ENCODE measurements around the gene RMND5B. TPM values are rescaled to one million over a fixed set of nuclear protein-coding genes. Genes with fewer than 3 reads are reported as not detected.

Gene RMND5B
- total RNA-seq, 1 experiment from 2014 or later = 24.1 TPM

GRCh38 chr5:178130576-178131445 is at the start of gene RMND5B (continued):
- TF ChIP-seq, protein P1, sequence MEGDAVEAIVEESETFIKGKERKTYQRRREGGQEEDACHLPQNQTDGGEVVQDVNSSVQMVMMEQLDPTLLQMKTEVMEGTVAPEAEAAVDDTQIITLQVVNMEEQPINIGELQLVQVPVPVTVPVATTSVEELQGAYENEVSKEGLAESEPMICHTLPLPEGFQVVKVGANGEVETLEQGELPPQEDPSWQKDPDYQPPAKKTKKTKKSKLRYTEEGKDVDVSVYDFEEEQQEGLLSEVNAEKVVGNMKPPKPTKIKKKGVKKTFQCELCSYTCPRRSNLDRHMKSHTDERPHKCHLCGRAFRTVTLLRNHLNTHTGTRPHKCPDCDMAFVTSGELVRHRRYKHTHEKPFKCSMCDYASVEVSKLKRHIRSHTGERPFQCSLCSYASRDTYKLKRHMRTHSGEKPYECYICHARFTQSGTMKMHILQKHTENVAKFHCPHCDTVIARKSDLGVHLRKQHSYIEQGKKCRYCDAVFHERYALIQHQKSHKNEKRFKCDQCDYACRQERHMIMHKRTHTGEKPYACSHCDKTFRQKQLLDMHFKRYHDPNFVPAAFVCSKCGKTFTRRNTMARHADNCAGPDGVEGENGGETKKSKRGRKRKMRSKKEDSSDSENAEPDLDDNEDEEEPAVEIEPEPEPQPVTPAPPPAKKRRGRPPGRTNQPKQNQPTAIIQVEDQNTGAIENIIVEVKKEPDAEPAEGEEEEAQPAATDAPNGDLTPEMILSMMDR (IDR thresholded peaks at IDR 0.05 in 2 of 3, conservative IDR thresholded peaks at IDR 0.05 in 1 of 3; ENCODE audit: borderline replicate concordance in 1 of 3, insufficient read depth in 1 of 3, low read depth in 2 of 3, low read length in 2 of 3) = no peak
- no peak; the same call in 1 of the 2 replicates for TF ChIP-seq SIN3A (IDR thresholded peaks at IDR 0.05; ENCODE audit: low read depth)
- no peak for TF ChIP-seq EZH2phosphoT487 (IDR thresholded peaks at IDR 0.05; ENCODE audit: borderline replicate concordance)
- no peak for TF ChIP-seq EGR1 (IDR thresholded peaks at IDR 0.05; ENCODE audit: low read depth)
- TF ChIP-seq POLR2AphosphoS5 (IDR thresholded peaks at IDR 0.05; ENCODE audit: low read depth, low read length) = peak; percentile 86
- no peak for TF ChIP-seq CBX3 (IDR thresholded peaks at IDR 0.05; ENCODE audit: low read depth)
- TF ChIP-seq FOSL1 (IDR thresholded peaks at IDR 0.05; ENCODE audit: low read depth) = no peak
- TF ChIP-seq JUND (IDR thresholded peaks at IDR 0.05) = peak; percentile 22; the same call in 1 of the 2 replicates
- TF ChIP-seq SP1 (IDR thresholded peaks at IDR 0.05; ENCODE audit: low read depth) = peak; percentile 57

DNA sequence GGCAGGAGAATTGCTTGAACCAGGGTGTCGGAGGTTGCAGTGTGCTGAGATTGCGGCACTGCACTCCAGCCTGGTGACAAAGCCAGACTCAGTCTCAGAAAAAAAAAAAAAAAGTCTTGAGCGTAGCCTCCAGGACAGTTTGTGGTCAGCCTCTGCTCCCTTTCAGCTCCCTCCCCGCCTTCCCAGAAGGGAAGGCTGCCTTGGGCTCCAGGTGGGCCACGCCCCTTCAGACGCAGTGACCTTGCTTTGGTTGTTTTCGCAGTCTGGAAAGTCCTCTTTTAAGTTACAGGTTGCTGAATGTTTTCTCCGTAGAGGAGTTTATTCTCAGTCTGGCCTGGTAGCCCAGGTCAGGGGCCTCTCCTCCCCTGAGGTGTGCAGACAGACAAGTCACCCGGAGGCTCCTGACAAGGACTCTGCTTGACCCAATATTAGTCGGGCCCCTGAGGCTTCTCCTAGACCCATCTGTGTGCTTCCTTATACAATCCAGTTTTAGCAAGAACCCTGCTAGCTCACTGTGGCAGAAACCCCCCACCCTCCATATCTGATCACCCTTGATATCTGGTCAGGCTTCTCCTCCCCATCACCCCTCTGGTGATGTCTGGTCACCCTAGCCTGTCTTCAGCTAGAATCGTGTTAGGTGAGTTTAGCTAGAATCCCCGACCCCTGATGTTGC is 49.1 kb upstream of the RMND5B start:
- POLR2A ChIA-PET = no interaction called here
- CTCF ChIA-PET = no interaction called here
- intact Hi-C loops (cut with micrococcal nuclease) = no loop called here

More for the DNA sequence above, 49.1 kb upstream of the RMND5B start:
- BruUV-seq (replicated peaks) = no TSS peak
- H3K4me2 ChIP-seq (ENCODE audit: low read length) = no peak overlapping the region
- ATAC-seq (no peak), DNase-seq (ENCODE audit: low read depth, low spot score) (no peak)
- no peaks in the 10 kb centered on the region for H4K20me1 ChIP-seq (ENCODE audit: insufficient read depth)
- H3K36me3 ChIP-seq (ENCODE audit: control insufficient read depth in 1 of 2, insufficient read depth in 2 of 2, low read length in 2 of 2) = no peaks in the 10 kb centered on the region
- H3K9ac ChIP-seq (ENCODE audit: low read length) = no peak overlapping the region
- H2AFZ ChIP-seq (ENCODE audit: low read depth, low read length, poor library complexity, severe bottlenecking) = no peak overlapping the region
- H3K9me2 ChIP-seq (ENCODE audit: insufficient read depth) = no peaks in the 10 kb centered on the region
- no peaks in the 10 kb centered on the region for H3K27me3 ChIP-seq (ENCODE audit: insufficient read depth, low read length)
- H3K4me1 ChIP-seq (ENCODE audit: control insufficient read depth in 1 of 2, insufficient read depth in 2 of 2, low read length in 2 of 2) = peaks cover 0 to 4% of the 10 kb centered on the region in 2 experiments; a peak in 1 of 4 replicates
- no peaks in the 10 kb centered on the region for H3K9me3 ChIP-seq (ENCODE audit: control insufficient read depth in 1 of 2, insufficient read depth in 1 of 2, low read depth in 1 of 2, low read length in 2 of 2)
- RAD21 ChIA-PET (ENCODE audit: low non-redundant PET in 1 of 2, low total read pairs in 2 of 2, uncharacterized antibody in 2 of 2, unreplicated experiment in 2 of 2) = no interaction called here
- TF ChIP-seq CEBPB (IDR thresholded peaks at IDR 0.05; ENCODE audit: low read depth) = no peak
- no peak for TF ChIP-seq EZH2 (IDR thresholded peaks at IDR 0.05)
- TF ChIP-seq, protein P2, sequence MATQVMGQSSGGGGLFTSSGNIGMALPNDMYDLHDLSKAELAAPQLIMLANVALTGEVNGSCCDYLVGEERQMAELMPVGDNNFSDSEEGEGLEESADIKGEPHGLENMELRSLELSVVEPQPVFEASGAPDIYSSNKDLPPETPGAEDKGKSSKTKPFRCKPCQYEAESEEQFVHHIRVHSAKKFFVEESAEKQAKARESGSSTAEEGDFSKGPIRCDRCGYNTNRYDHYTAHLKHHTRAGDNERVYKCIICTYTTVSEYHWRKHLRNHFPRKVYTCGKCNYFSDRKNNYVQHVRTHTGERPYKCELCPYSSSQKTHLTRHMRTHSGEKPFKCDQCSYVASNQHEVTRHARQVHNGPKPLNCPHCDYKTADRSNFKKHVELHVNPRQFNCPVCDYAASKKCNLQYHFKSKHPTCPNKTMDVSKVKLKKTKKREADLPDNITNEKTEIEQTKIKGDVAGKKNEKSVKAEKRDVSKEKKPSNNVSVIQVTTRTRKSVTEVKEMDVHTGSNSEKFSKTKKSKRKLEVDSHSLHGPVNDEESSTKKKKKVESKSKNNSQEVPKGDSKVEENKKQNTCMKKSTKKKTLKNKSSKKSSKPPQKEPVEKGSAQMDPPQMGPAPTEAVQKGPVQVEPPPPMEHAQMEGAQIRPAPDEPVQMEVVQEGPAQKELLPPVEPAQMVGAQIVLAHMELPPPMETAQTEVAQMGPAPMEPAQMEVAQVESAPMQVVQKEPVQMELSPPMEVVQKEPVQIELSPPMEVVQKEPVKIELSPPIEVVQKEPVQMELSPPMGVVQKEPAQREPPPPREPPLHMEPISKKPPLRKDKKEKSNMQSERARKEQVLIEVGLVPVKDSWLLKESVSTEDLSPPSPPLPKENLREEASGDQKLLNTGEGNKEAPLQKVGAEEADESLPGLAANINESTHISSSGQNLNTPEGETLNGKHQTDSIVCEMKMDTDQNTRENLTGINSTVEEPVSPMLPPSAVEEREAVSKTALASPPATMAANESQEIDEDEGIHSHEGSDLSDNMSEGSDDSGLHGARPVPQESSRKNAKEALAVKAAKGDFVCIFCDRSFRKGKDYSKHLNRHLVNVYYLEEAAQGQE (IDR thresholded peaks at IDR 0.05; ENCODE audit: low read depth) = no peak
- no peak overlapping the region for H3K27ac ChIP-seq (ENCODE audit: low read depth, low read length)
- no peak overlapping the region for H3K4me3 ChIP-seq (replicated peaks in 1 of 2; ENCODE audit: low read depth in 1 of 2, low read length in 2 of 2)
- no peaks in the 10 kb centered on the region for H3K79me2 ChIP-seq (ENCODE audit: insufficient read depth, low read length)

All from HCT116 (cell line).